Fibroblast of mammary gland (primary cell): ENCODE measurements around the gene CFAP58.

Experiments used
- DNase-seq: peaks from one replicate; pipeline ENCODE4 v3.0.0-alpha.2; 2010; ENCODE audit warnings: low read depth
- H3K4me3 ChIP-seq: 2 replicates; pipeline ENCODE4 v1.5.1; 2011; ENCODE audit warnings: low read depth, mild to moderate bottlenecking, low read length, moderate library complexity; ENCODE audit not compliant: control insufficient read depth
- CTCF ChIP-seq: conservative IDR thresholded peaks from 2 replicates; pipeline ENCODE4 v1.5.1; 2011; ENCODE audit warnings: low read depth, low read length, inconsistent platforms; ENCODE audit not compliant: control insufficient read depth, insufficient read depth

The CFAP58 gene

DNA sequence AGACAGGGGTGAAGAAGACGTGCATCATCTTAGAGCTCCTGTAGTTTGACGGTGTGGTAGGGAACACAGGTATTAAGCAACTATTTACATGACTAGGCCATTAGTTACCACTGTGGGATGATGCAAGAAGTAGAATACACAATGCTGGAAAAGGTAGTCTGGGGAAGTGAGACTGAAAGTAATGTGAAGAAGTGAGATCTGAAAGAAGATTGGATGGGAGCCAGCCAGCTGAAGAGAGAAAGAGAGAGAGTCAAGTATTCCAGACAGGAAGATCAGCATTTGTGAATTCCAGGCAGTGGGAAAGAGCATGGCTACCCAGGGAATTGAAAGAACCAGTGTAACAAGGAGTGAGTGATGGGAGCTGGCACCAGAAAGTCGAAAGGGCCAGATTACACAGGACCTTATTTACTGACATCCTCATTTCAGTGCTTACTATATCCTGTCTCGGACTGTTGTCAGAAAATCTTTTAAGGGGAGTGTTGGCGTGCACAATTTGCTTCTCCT is 4.0 kb upstream of the CFAP58 start:
- no peak overlapping the region for H3K4me3 ChIP-seq
- no peak for TF ChIP-seq CTCF
- peak; percentile 79 for DNase-seq

DNA sequence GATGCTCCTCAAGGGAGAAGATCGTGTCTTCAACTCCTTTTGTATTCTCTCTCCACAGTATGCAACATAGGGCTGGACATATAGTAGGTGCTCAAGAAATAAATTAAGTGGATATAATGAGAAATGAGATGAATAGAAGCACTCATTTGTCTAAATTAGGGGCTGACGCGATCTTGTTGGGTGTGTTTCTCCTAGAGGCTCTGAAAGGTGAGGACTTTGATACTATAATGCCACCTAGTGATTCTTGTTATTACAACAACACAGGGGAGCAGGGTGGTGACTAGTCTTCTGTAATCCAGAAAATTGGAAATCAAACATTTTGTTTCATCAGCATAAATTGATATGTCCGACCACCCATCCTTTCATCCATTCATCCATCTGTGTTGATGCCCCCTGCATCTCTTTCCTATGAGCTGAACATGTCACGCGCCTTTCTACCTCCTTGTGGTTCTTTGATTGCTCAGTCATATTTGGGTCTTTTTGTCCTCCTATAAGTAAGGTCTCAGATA is 3.5 kb upstream of the CFAP58 start:
- TF ChIP-seq CTCF, result peak; percentile 66
- no peak overlapping the region for H3K4me3 ChIP-seq
- DNase-seq, result peak; percentile 84

DNA sequence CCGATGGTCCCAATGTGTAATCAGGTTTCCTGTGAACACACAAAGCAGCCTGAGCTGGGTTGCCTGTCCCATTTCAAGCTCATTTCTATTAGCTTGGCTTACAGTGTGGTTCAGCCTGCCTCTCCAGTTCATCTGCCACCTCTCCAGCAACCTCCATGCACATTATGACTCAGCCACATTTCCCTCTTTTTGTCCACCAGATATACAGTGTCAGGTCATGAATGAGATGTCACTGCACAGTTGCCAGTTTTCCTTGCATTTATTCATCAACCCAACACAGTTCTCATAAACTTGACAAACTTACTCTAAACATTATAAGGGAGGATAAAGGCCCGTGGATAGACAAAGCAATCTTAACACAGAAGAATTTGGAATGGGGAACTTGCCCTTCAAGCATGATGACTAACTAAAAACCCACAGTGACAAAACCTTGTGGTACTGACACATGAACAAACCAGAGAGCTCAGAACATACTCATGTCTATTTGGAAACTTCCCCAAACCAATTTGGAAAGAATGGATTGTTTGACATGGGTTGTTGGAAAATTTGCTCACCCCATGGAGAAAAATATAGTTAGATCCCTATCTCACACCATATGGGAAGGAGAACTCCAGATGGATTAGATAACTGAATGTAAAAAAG is 2.5 kb upstream of the CFAP58 start:
- no peak overlapping the region for H3K4me3 ChIP-seq
- peak; percentile 89 for DNase-seq
- no peak for TF ChIP-seq CTCF

DNA sequence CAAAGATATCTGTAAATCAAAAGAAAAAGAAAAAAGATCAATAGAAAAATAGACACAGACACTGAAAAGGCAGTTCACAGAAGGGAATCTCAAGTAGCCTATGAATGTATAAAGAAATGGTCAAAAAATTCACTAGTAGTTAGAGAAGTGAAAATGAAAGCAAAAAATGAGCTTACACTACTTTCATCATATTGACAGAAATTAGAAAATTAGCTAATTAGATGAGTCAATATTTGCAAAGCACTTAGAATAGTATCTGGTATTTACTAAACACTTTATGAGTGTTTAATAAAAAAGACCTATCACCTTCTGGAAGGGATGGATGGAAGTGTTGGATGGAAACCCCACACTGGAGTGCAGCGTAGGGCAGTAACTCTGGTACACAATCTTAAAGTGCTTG is 1.7 kb upstream of the CFAP58 start:
- H3K4me3 ChIP-seq, result no peak overlapping the region
- no peak for DNase-seq
- TF ChIP-seq CTCF, result no peak

DNA sequence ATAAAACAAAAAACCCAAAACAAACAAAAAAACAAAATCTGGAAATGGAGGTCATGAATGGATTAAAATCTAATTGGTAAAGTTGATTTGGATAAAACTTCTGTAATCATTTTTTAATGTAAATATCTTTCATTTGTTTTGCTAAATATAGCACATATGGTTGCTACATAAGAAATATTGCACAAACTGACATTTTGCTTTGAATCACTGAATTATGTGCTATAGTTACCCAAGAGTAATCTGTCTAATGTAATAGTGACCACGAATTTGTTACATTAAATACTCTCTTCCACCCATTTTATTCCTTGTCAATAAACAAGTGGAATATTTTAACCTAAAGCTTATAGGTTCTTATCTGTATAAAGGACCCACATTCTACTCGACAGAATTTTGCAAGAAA is 6.2 kb downstream of the CFAP58 start:
- TF ChIP-seq CTCF, result no peak
- H3K4me3 ChIP-seq, result no peak overlapping the region
- DNase-seq, result no peak

DNA sequence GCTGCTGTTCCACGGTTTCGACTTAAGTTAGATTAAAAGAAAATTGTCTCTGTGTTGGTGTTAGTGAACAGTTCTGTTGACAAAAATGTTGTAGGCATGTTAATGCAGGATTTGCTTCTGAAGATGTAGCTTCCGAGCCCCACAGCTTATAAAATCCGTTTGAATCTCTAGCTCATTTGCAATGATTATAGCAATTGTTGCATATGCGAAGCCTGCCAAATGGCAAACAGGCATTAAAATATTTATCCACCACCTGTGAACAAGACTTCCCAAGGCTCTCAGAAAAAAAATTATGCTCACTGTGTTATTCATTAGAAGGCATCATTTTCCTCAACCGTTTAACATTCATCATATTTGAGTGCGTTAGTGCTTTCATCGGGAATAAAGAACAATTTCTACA is 14.3 kb downstream of the CFAP58 start:
- no peak for TF ChIP-seq CTCF
- no peak overlapping the region for H3K4me3 ChIP-seq
- DNase-seq, result no peak
